H9 (cell line): Measurements from ENCODE around the gene EPB41L5. TPM values are rescaled to one million over a fixed set of nuclear protein-coding genes. Genes with fewer than 3 reads are reported as not detected.

ENCODE experiments used
- DNase-seq: peaks from one replicate; pipeline ENCODE4 v3.0.0-alpha.2; 2017
- H2AFZ ChIP-seq: one replicate; pipeline ENCODE4 v1.6.1; 2013; ENCODE audit warnings: mild to moderate bottlenecking, low read length, control low read depth, moderate library complexity
- H2AK5ac ChIP-seq: 2 replicates; pipeline ENCODE4 v1.6.1; 2013; ENCODE audit warnings: low read length, control low read depth, mixed read lengths; ENCODE audit not compliant: insufficient read length
- H2BK120ac ChIP-seq: one replicate; pipeline ENCODE4 v1.6.1; 2013; ENCODE audit warnings: low read depth, mild to moderate bottlenecking, low read length, control low read depth, inconsistent platforms; ENCODE audit not compliant: poor library complexity, severe bottlenecking
- H2BK12ac ChIP-seq: 2 replicates; pipeline ENCODE4 v1.6.1; 2013; ENCODE audit warnings: low read length, control low read depth, mixed read lengths, low read depth; ENCODE audit not compliant: insufficient read length
- H2BK15ac ChIP-seq: 2 replicates; pipeline ENCODE4 v1.6.1; 2013; ENCODE audit warnings: low read depth, low read length, control low read depth
- H2BK20ac ChIP-seq: one replicate; pipeline ENCODE4 v1.6.1; 2013; ENCODE audit warnings: low read depth, mild to moderate bottlenecking, low read length, control low read depth, inconsistent platforms; ENCODE audit not compliant: poor library complexity, severe bottlenecking
- H2BK5ac ChIP-seq: 2 replicates; pipeline ENCODE4 v1.6.1; 2013; ENCODE audit warnings: low read length, control low read depth, mixed read lengths; ENCODE audit not compliant: insufficient read length
- H3K14ac ChIP-seq: 2 replicates; pipeline ENCODE4 v1.6.1; 2013; ENCODE audit warnings: low read length, control low read depth; ENCODE audit not compliant: insufficient read depth
- H3K18ac ChIP-seq: 2 replicates; pipeline ENCODE4 v1.6.1; 2013; ENCODE audit warnings: low read depth, mild to moderate bottlenecking, mixed read lengths, low read length, control low read depth; ENCODE audit not compliant: insufficient read length
- H3K23ac ChIP-seq: 2 replicates; pipeline ENCODE4 v1.6.1; 2013; ENCODE audit warnings: low read length, control low read depth, mixed read lengths, low read depth; ENCODE audit not compliant: insufficient read length
- H3K23me2 ChIP-seq: 2 replicates; pipeline ENCODE4 v1.6.1; 2013; ENCODE audit warnings: low read depth, mild to moderate bottlenecking, mixed read lengths, low read length, control low read depth; ENCODE audit not compliant: insufficient read length, poor library complexity, severe bottlenecking
- H3K27ac ChIP-seq: 2 replicates; pipeline ENCODE4 v1.5.1; 2013; ENCODE audit warnings: low read length, control low read depth, mixed read lengths, low read depth; ENCODE audit not compliant: insufficient read length
- H3K27me3 ChIP-seq: 2 replicates; pipeline ENCODE4 v1.6.1; 2013; ENCODE audit warnings: low read length, control low read depth, inconsistent platforms; ENCODE audit not compliant: insufficient read depth
- H3K4ac ChIP-seq: 2 replicates; pipeline ENCODE4 v1.6.1; 2013; ENCODE audit warnings: low read depth, mild to moderate bottlenecking, control low read depth, inconsistent platforms, low read length, moderate library complexity
- H3K4me1 ChIP-seq: 2 replicates; pipeline ENCODE4 v1.6.1; 2013; ENCODE audit warnings: low read length, control low read depth, inconsistent platforms; ENCODE audit not compliant: insufficient read depth
- H3K4me2 ChIP-seq: 2 replicates; pipeline ENCODE4 v1.6.1; 2013; ENCODE audit warnings: low read length, control low read depth, mixed read lengths; ENCODE audit not compliant: insufficient read length, insufficient read depth
- H3K56ac ChIP-seq: 2 replicates; pipeline ENCODE4 v1.6.1; 2013; ENCODE audit warnings: low read depth, mild to moderate bottlenecking, mixed read lengths, low read length, control low read depth; ENCODE audit not compliant: insufficient read length
- H3K79me1 ChIP-seq: 2 replicates; pipeline ENCODE4 v1.6.1; 2013; ENCODE audit warnings: low read depth, mild to moderate bottlenecking, moderate library complexity, low read length, control low read depth, inconsistent platforms; ENCODE audit not compliant: insufficient read depth, poor library complexity, severe bottlenecking
- H3K79me2 ChIP-seq: 2 replicates; pipeline ENCODE4 v1.6.1; 2013; ENCODE audit warnings: low read length, control low read depth, inconsistent platforms; ENCODE audit not compliant: insufficient read depth
- H3K9ac ChIP-seq: 2 replicates; pipeline ENCODE4 v1.6.1; 2013; ENCODE audit warnings: low read length, control low read depth, mixed read lengths; ENCODE audit not compliant: insufficient read length; ENCODE audit errors: extremely low read depth
- H3K9me3 ChIP-seq: one replicate; pipeline ENCODE4 v1.6.1; 2013; ENCODE audit warnings: low read depth, low read length, inconsistent platforms; ENCODE audit not compliant: control insufficient read depth
- H3T11ph ChIP-seq: one replicate; pipeline ENCODE4 v1.6.1; 2013; ENCODE audit warnings: mild to moderate bottlenecking, low read length, control low read depth, inconsistent platforms
- H4K20me1 ChIP-seq: one replicate; pipeline ENCODE4 v1.6.1; 2013; ENCODE audit not compliant: control insufficient read depth, insufficient read length, insufficient read depth
- H4K5ac ChIP-seq: 2 replicates; pipeline ENCODE4 v1.6.1; 2013; ENCODE audit warnings: low read depth, mild to moderate bottlenecking, mixed read lengths, low read length, control low read depth; ENCODE audit not compliant: insufficient read length
- H4K8ac ChIP-seq: replicated peaks from 2 replicates; pipeline ENCODE4 v1.6.1; 2013; ENCODE audit warnings: low read length, control low read depth, mixed read lengths, low read depth; ENCODE audit not compliant: insufficient read length
- H4K91ac ChIP-seq: 2 replicates; pipeline ENCODE4 v1.6.1; 2013; ENCODE audit warnings: low read depth, mild to moderate bottlenecking, moderate library complexity, mixed read lengths, low read length, control low read depth; ENCODE audit not compliant: insufficient read length
- H3K27ac Mint-ChIP-seq, 3 experiments: 2 replicates in 2 of 3; 3 replicates in 1 of 3; pipeline ENCODE4 v1.8.0; 2020 to 2021; ENCODE audit warnings: mixed read lengths in 3 of 3, mild to moderate bottlenecking in 1 of 3, moderate library complexity in 1 of 3
- H3K27me3 Mint-ChIP-seq: 2 replicates; pipeline ENCODE4 v1.8.0; 2021; ENCODE audit warnings: low read depth, mild to moderate bottlenecking, moderate library complexity, mixed read lengths
- H3K36me3 Mint-ChIP-seq, 3 experiments: 2 replicates in 2 of 3; 3 replicates in 1 of 3; pipeline ENCODE4 v1.8.0; 2020 to 2021; ENCODE audit warnings: low read depth in 3 of 3, mixed read lengths in 3 of 3; ENCODE audit not compliant: insufficient read depth in 1 of 3
- H3K4me1 Mint-ChIP-seq, 2 experiments: 2 replicates each; pipeline ENCODE4 v1.8.0; 2020; ENCODE audit warnings: mixed read lengths in 2 of 2
- H3K4me3 Mint-ChIP-seq, 2 experiments: 2 replicates in 1 of 2; 3 replicates in 1 of 2; pipeline ENCODE4 v1.8.0; 2020 to 2021; ENCODE audit warnings: mild to moderate bottlenecking in 2 of 2, mixed read lengths in 2 of 2, moderate library complexity in 1 of 2
- H3K9me3 Mint-ChIP-seq, 2 experiments: 2 replicates in 1 of 2; 3 replicates in 1 of 2; pipeline ENCODE4 v1.8.0; 2020; ENCODE audit warnings: mild to moderate bottlenecking in 2 of 2, mixed read lengths in 2 of 2, moderate library complexity in 1 of 2
- WGBS: extraction: QIAGEN DNeasy Blood & Tissue Kit; methylation state at CpG from one replicate; pipeline ENCODE4 v1.1.7; 2013; ENCODE audit warnings: missing lambda C conversion rate, low lambda C conversion rate, mixed read lengths; ENCODE audit not compliant: insufficient read length; ENCODE audit errors: extremely low coverage; 5-methylcytosine and 5-hydroxymethylcytosine counted together
- total RNA-seq: library from RNA; stranded (reverse); gene quantifications from 2 replicates; pipeline ENCODE4 v1.2.1, GENCODE V29; 2021
- TF ChIP-seq, protein P1 (sequence below): fragments of 200-600 bp; sonication (generic); conservative IDR thresholded peaks from 3 replicates; pipeline ENCODE4 v1.8.0; 2021; ENCODE audit warnings: antibody characterized with exemption, mild to moderate bottlenecking

Gene EPB41L5
- total RNA-seq, 1 experiment from 2014 or later = 40.4 TPM

GRCh38 chr2:120226316-120226715, 213.4 kb downstream of the EPB41L5 start:
- Histone ChIP-seq H2BK12ac (no peak overlapping the region), H4K5ac (no peak overlapping the region), H2AK5ac (no peak overlapping the region), H3K23me2 (no peaks in the 10 kb centered on the region), H3K56ac (no peak overlapping the region), H3K4me1 (no peaks in the 10 kb centered on the region), H3K4me2 (no peak overlapping the region), H3K27ac (no peak overlapping the region), H4K8ac (no peak overlapping the region), H2BK20ac (no peak overlapping the region), H3K4ac (no peak overlapping the region), H3K14ac (no peak overlapping the region), H2AFZ (no peak overlapping the region), H4K91ac (no peak overlapping the region), H2BK5ac (no peak overlapping the region), H3K23ac (no peak overlapping the region), H3K9ac (no peak overlapping the region), H3K79me1 (no peaks in the 10 kb centered on the region), H3K18ac (no peak overlapping the region), H4K20me1 (peaks cover 2% of the 10 kb centered on the region), H2BK120ac (no peak overlapping the region), H3K79me2 (no peaks in the 10 kb centered on the region; the same call in 1 of the 2 replicates), H3T11ph (no peak overlapping the region), H3K9me3 (peaks cover 4% of the 10 kb centered on the region), H3K27me3 (peaks cover 10% of the 10 kb centered on the region; the same call in 1 of the 2 replicates), H2BK15ac (no peak overlapping the region)
- Mint-ChIP-seq H3K4me3 (no peak overlapping the region), H3K9me3 (peaks cover 6 to 9% of the 10 kb centered on the region in 2 experiments), H3K36me3 (peaks cover 10 to 13% (median 11%) of the 10 kb centered on the region in 3 experiments), H3K27me3 (peaks cover 69% of the 10 kb centered on the region), H3K4me1 (peaks cover 17 to 28% of the 10 kb centered on the region in 2 experiments), H3K27ac (no peak overlapping the region)
- TF ChIP-seq, protein P1, sequence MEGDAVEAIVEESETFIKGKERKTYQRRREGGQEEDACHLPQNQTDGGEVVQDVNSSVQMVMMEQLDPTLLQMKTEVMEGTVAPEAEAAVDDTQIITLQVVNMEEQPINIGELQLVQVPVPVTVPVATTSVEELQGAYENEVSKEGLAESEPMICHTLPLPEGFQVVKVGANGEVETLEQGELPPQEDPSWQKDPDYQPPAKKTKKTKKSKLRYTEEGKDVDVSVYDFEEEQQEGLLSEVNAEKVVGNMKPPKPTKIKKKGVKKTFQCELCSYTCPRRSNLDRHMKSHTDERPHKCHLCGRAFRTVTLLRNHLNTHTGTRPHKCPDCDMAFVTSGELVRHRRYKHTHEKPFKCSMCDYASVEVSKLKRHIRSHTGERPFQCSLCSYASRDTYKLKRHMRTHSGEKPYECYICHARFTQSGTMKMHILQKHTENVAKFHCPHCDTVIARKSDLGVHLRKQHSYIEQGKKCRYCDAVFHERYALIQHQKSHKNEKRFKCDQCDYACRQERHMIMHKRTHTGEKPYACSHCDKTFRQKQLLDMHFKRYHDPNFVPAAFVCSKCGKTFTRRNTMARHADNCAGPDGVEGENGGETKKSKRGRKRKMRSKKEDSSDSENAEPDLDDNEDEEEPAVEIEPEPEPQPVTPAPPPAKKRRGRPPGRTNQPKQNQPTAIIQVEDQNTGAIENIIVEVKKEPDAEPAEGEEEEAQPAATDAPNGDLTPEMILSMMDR = no peak
- no CpG with 5 or more reads among the region's 9 CpGs for WGBS
- DNase-seq = no peak
